Small intestine (tissue), 7 donors: ENCODE measurements around the gene ACSBG1. TPM values are rescaled to one million over a fixed set of nuclear protein-coding genes. Genes with fewer than 3 reads are reported as not detected.
A peak's percentile ranks its signal among the peaks of the same experiment; 100 is the strongest.

ENCODE experiments used
- DNase-seq, 2 donors: peaks; one replicate each; pipeline versions ENCODE4 v3.0.0 to v3.0.0-alpha.2; 2013
- FAIRE-seq: peaks from 2 replicates; lab custom pipeline; 2012; peaks lifted over from hg19 to GRCh38; lab: Jason Lieb, UNC
- H3K27ac ChIP-seq, 3 donors: one replicate each; pipeline ENCODE4 v1.5.1; 2013; ENCODE audit warnings: low read length in 2 of 3, mild to moderate bottlenecking in 2 of 3, control low read depth in 1 of 3, inconsistent platforms in 1 of 3, low read depth in 1 of 3, moderate library complexity in 1 of 3
- H3K27me3 ChIP-seq, 3 donors: one replicate each; pipeline ENCODE4 v1.6.1; 2013; ENCODE audit warnings: low read length in 3 of 3, inconsistent platforms in 1 of 3; ENCODE audit not compliant: control insufficient read depth in 3 of 3, insufficient read depth in 3 of 3
- H3K36me3 ChIP-seq, 3 donors: one replicate each; pipeline ENCODE4 v1.6.1; 2013; ENCODE audit warnings: low read length in 3 of 3, inconsistent platforms in 1 of 3, low read depth in 1 of 3, mild to moderate bottlenecking in 1 of 3, moderate library complexity in 1 of 3; ENCODE audit not compliant: control insufficient read depth in 3 of 3, insufficient read depth in 2 of 3
- H3K4me1 ChIP-seq, 3 donors: one replicate each; pipeline ENCODE4 v1.6.1; 2013; ENCODE audit warnings: low read length in 2 of 3, inconsistent platforms in 1 of 3, low read depth in 1 of 3, mild to moderate bottlenecking in 1 of 3, moderate library complexity in 1 of 3; ENCODE audit not compliant: control insufficient read depth in 3 of 3, insufficient read depth in 2 of 3
- H3K4me3 ChIP-seq, 3 donors: one replicate each; pipeline ENCODE4 v1.5.1; 2013; ENCODE audit warnings: low read length in 3 of 3, control low read depth in 1 of 3, inconsistent platforms in 1 of 3, low read depth in 1 of 3, mild to moderate bottlenecking in 1 of 3, moderate library complexity in 1 of 3
- H3K9me3 ChIP-seq, 2 donors: one replicate each; pipeline ENCODE4 v1.6.1; 2013; ENCODE audit warnings: low read depth in 1 of 2, low read length in 1 of 2; ENCODE audit not compliant: control insufficient read depth in 2 of 2, insufficient read depth in 1 of 2
- WGBS, 3 donors: extraction: QIAGEN DNeasy Blood & Tissue Kit; methylation state at CpG; one replicate each; pipeline ENCODE4 v1.1.7; 2013; 5-methylcytosine and 5-hydroxymethylcytosine counted together
- polyA plus RNA-seq, 4 donors: library from polyadenylated mRNA; stranded (reverse) in 3 of 4; unstranded in 1 of 4; fragments of 200-250 nt in 3 of 4; fragments of 120-200 nt in 1 of 4; gene quantifications; one replicate each; pipeline versions ENCODE4 v1.2.1 to v1.2.3, GENCODE V29; 2013
- donor health status: healthy with polysubstance abuse.
- donor health status: control.
- donor health status: control.
- donor health status: Bipolar disorder and iron deficiency.
- donor health status: healthy.

Gene ACSBG1
- polyA plus RNA-seq, 4 donors: 0.54 to 0.67 (median 0.55) TPM

DNA sequence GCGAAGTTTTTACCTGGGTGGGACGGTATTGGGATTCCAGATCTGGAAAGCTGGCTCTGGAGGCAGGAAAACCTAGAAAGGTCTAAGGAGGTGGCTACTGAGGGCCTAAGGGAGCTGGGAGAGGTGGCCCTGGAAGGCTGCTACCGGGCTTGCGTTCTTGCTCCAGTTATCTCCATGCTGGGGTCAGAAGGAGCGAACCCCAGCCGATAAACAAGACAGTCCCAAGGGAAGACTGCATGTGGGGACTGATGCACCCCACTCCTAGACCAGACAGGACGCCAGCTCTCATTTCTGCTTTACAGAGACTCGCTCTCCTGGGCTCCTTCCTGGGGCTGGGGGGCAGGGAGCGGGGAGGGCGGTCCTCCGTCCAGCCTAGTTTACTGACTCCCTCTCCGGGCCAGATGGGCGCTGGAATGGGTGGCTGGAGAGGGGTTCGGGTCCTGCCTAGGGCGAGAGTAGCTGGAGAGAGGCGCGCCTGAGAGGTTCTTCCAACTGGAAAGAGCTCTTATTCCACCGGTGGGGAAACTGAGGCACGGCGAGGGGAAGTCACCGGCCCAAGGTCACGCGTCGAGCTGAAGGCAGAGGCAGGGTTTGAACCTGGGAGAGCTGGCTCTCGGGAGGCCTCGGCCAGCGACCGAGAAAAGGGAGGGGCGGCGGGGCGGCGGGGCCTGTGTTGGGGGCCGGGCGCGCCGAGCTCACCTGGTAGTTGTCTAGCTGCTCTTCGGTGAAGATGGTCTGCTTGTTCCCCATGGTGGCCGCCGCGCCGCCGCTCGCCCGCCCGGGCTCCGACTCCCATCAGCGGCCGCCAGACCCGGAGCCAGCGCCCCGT is 103.7 kb downstream of the ACSBG1 start:
- peaks cover 2 to 55% (median 4%) of the 10 kb centered on the region in 3 donors for H3K4me1 ChIP-seq
- DNase-seq (peak in 1 of 2 donors; percentile 47), FAIRE-seq (no peak)
- H3K27ac ChIP-seq: peak overlapping the region in 2 of 3 donors; percentile 85 to 91
- peak overlapping the region; percentile 48 to 79 (median 69) for H3K4me3 ChIP-seq
- peaks cover 0 to 14% (median 0%) of the 10 kb centered on the region in 3 donors for H3K36me3 ChIP-seq
- WGBS, 3 donors: 27 to 31% (median 29%) methylated on average over 37 to 51 of the region's 51 CpGs
- H3K9me3 ChIP-seq: no peaks in the 10 kb centered on the region
- no peaks in the 10 kb centered on the region for H3K27me3 ChIP-seq

DNA sequence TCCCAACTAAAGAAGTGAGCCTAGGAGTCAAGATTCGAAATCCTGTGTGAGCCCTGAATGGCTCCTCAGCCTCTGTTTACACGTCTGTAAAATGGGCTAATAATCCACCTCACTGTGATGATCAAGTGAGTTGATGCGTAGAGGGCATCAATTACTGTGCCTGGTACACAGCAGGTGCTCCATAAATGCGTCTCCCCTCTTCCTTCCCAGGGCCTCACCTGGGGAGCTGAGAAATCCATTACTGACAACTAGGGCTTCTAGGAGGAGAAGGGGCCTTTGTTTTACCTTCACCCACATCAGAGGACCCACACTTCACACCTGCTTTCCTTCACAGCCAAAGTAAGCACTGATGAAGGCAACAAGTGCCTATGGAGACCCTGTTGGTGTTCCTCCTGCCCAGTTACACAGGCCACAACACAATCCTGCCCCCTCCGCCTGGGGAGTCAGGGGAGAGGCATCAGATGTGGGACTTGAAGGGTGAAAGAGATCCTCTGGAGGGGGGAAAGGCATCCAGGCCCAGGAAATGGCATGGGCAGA is 104.5 kb downstream of the ACSBG1 start:
- H3K27me3 ChIP-seq: no peaks in the 10 kb centered on the region
- 72 to 90% (median 81%) methylated on average over 5 of the region's 5 CpGs for WGBS, 3 donors
- H3K36me3 ChIP-seq: peaks cover 0 to 22% (median 0%) of the 10 kb centered on the region in 3 donors
- DNase-seq (no peak), FAIRE-seq (no peak)
- peaks cover 2 to 55% (median 4%) of the 10 kb centered on the region in 3 donors for H3K4me1 ChIP-seq
- no peaks in the 10 kb centered on the region for H3K9me3 ChIP-seq
- H3K27ac ChIP-seq: peak overlapping the region in 2 of 3 donors; percentile 26 to 91
- H3K4me3 ChIP-seq: peak overlapping the region in 2 of 3 donors; percentile 69 to 79

DNA sequence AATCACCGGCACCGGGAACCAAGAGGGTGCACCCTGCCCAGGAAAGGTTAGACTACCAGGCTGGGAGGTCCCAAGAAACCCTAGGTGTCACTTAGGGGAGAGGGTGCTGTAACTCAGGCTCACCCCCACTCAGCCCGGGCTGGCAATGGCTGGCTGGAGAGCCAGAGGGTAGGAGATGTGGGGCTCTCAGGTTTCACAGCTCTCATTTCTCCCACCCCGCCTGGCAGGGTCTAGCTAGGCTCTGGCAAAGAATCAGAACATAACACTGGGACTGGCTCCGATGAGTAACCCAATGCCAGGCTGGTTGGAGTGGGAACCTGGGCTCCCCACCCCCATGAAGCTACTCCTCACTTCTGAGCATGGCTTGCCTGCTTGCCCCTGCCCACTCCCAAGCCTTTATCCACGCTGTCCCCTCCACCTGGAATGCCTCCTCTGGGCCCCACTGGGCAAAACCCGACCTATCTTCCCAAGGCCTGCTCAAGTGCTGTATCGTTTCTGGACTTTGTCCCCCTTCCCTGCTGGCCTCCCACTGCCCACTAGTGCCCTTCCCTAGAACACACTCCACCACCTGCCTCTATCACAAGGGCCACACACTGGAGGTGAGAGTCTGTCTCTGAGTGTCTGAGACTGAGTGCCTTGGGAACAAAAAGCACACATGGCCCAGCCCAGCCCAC is 105.2 kb downstream of the ACSBG1 start:
- FAIRE-seq (no peak), DNase-seq (peak; percentile 78 to 89)
- WGBS, 3 donors: 49 to 73% (median 51%) methylated on average over 8 of the region's 8 CpGs
- Histone ChIP-seq H3K4me3 (peak overlapping the region in 1 of 3 donors; percentile 69), H3K27me3 (no peaks in the 10 kb centered on the region), H3K36me3 (peaks cover 0 to 28% (median 0%) of the 10 kb centered on the region in 3 donors), H3K9me3 (no peaks in the 10 kb centered on the region), H3K27ac (peak overlapping the region in 1 of 3 donors; percentile 91), H3K4me1 (peaks cover 2 to 52% (median 4%) of the 10 kb centered on the region in 3 donors)

DNA sequence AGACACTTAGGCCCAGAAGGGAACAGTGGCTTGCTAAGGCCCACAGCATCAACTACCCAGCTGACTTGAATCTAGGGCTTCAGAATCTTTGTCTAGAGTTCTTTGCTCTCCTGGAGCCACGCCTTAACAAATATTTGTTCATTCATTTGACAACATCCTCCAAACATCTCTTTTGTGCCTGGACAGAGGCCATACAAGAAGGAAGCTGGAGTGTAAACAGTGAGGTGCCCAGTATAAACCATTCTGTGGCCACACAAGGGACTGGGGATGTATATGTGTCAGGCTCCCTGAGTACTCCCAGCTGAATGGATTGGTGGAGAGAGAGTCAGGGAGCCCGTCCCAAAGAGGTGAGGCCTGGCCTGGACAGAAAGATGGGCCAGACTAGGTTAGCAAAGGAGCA is 106.5 kb downstream of the ACSBG1 start:
- Histone ChIP-seq H3K4me3 (no peak overlapping the region), H3K4me1 (peaks cover 2 to 44% (median 4%) of the 10 kb centered on the region in 3 donors), H3K36me3 (peaks cover 0 to 41% (median 0%) of the 10 kb centered on the region in 3 donors), H3K27me3 (no peaks in the 10 kb centered on the region), H3K9me3 (no peaks in the 10 kb centered on the region), H3K27ac (peak overlapping the region in 2 of 3 donors; percentile 6 to 53)
- FAIRE-seq: no peak
- peak in 1 of 2 donors; percentile 34 for DNase-seq
- 63 to 67% (median 65%) methylated on average over 2 of the region's 2 CpGs for WGBS, 3 donors

DNA sequence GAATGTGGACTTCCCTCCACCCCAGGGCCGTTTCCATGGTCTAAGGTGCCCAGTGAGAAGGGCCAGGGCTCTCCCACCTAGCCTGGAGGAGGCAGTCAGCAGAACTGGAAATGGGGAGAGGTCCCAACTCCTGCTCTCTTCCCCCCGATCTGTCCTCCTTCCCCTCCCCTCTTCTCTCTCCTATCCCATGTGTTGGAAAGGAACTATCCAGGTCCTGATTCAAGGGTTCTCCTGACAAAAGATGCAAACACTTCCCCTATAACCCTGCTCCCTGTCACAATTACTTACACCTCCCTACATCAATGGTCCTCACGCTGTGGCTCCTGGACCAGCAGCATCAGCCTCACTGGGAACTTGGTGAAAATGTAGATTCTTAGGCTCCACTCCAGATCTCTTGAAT is 109.1 kb downstream of the ACSBG1 start:
- FAIRE-seq: no peak
- no peaks in the 10 kb centered on the region for H3K9me3 ChIP-seq
- peaks cover 0 to 67% (median 0%) of the 10 kb centered on the region in 3 donors for H3K36me3 ChIP-seq
- H3K27ac ChIP-seq: no peak overlapping the region
- H3K4me1 ChIP-seq: peaks cover 0 to 32% (median 2%) of the 10 kb centered on the region in 3 donors
- no peak for DNase-seq
- WGBS, 3 donors: 80 to 91% (median 85%) methylated on average over 3 of the region's 3 CpGs
- H3K27me3 ChIP-seq: no peaks in the 10 kb centered on the region
- no peak overlapping the region for H3K4me3 ChIP-seq

DNA sequence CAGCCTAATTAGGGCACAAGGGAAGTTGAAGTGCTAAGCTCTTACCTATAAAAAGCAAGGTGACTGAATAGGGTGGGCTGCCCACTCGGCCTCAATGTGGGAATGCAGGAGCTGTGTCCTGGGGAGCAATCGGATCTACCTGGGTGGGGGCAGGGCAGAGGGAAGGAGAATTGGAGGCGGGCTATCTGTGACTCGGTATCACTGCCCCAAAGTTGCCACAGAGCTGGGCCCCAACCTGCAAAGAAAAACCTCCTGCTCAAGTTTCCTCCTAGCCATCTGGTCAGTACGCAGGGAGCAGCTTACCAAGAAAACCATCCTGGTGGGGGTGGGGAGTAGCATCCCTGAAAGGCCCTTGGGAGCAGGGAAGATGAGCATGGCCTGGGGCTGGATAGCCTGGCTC is 113.8 kb downstream of the ACSBG1 start:
- Histone ChIP-seq H3K27ac (no peak overlapping the region), H3K27me3 (no peaks in the 10 kb centered on the region), H3K36me3 (peaks cover 0 to 59% (median 0%) of the 10 kb centered on the region in 3 donors), H3K4me3 (no peak overlapping the region), H3K4me1 (no peaks in the 10 kb centered on the region), H3K9me3 (no peaks in the 10 kb centered on the region)
- DNase-seq (no peak), FAIRE-seq (no peak)
- 87 to 94% (median 89%) methylated on average over 5 of the region's 5 CpGs for WGBS, 3 donors

Other genes starting within 250 kb of the ACSBG1 start
- 10 to 100 TPM in 2 of 4 donors, 1 to 10 TPM in 2; 7.6 to 44.4 (median 11.9) TPM for gene TBC1D2B, start 156.9 kb downstream of the ACSBG1 start, polyA plus RNA-seq
- gene SH2D7, start 142.0 kb downstream of the ACSBG1 start, polyA plus RNA-seq: 1 to 10 TPM; 1.7 to 3.8 (median 2.7) TPM
- 100 to 1,000 TPM in 1 of 4 donors, 10 to 100 TPM in 3; 12.7 to 143 (median 52.5) TPM for gene CIB2, start 103.1 kb downstream of the ACSBG1 start, polyA plus RNA-seq
- 10 to 100 TPM; 85.9 to 97.5 (median 92.8) TPM for gene IDH3A, start 85.2 kb downstream of the ACSBG1 start, polyA plus RNA-seq
- gene DNAJA4, start 30.0 kb upstream of the ACSBG1 start, polyA plus RNA-seq: 10 to 100 TPM; 10.7 to 24.3 (median 15.0) TPM
- gene SKIC8, start 65.0 kb upstream of the ACSBG1 start, polyA plus RNA-seq: 10 to 100 TPM; 45.9 to 68.0 (median 58.6) TPM
- gene CRABP1, start 105.8 kb upstream of the ACSBG1 start, polyA plus RNA-seq: 10 to 100 TPM in 2 of 4 donors, not detected in 2; 10.4 to 16.0 TPM
- 10 to 100 TPM; 12.4 to 63.6 (median 15.3) TPM for gene IREB2, start 203.7 kb upstream of the ACSBG1 start, polyA plus RNA-seq